NCI-H1436 treated with DMSO at 0.1 percent for 48 hours (cell line): ENCODE measurements around the gene HIBCH.
"Not testable (repeated sequence)": the region's sequence is repeated elsewhere in the genome, so short reads cannot be mapped to it uniquely, and the experiment has no call there.

Experiments used
- DNase-seq: peaks from one replicate; lab custom pipeline; 2025; lab: John Stamatoyannopoulos, UW

The HIBCH gene

GRCh38 chr2:190185380-190185779 lies 134.2 kb downstream of the HIBCH start:
- no peak for DNase-seq

- DNase-seq = no peak
Measured at GRCh38 chr2:190184460-190184859, 135.2 kb downstream of the HIBCH start.

- DNase-seq = no peak
Measured at GRCh38 chr2:190183539-190183938, 136.1 kb downstream of the HIBCH start.

GRCh38 chr2:190182071-190182524 lies 137.5 kb downstream of the HIBCH start:
- no peak for DNase-seq

- no peak for DNase-seq
Measured at GRCh38 chr2:190181123-190181669, 138.4 kb downstream of the HIBCH start.

- DNase-seq = no peak
Measured at GRCh38 chr2:190180313-190181122, 139.1 kb downstream of the HIBCH start.

GRCh38 chr2:190179754-190180312 lies 139.8 kb downstream of the HIBCH start:
- DNase-seq = no peak

- DNase-seq = no peak
Measured at GRCh38 chr2:190178066-190178722, 141.4 kb downstream of the HIBCH start.

- no peak for DNase-seq
Measured at GRCh38 chr2:190177249-190178040, 142.2 kb downstream of the HIBCH start.

GRCh38 chr2:190173392-190173791 lies 146.2 kb downstream of the HIBCH start:
- no peak for DNase-seq

- DNase-seq = no peak
Measured at GRCh38 chr2:190170673-190171072, 149.0 kb downstream of the HIBCH start.

- DNase-seq = no peak
Measured at GRCh38 chr2:190169221-190170072, 150.2 kb downstream of the HIBCH start.

- DNase-seq = no peak
Measured at GRCh38 chr2:190167702-190168101, 151.9 kb downstream of the HIBCH start.

- no peak for DNase-seq
Measured at GRCh38 chr2:190165491-190165890, 154.1 kb downstream of the HIBCH start.

- no peak for DNase-seq
Measured at GRCh38 chr2:190162851-190163250, 156.8 kb downstream of the HIBCH start.

- DNase-seq = no peak
Measured at GRCh38 chr2:190159453-190159852, 160.2 kb downstream of the HIBCH start.

GRCh38 chr2:190158798-190159434 lies 160.7 kb downstream of the HIBCH start:
- DNase-seq = no peak

- DNase-seq = not testable (repeated sequence)
Measured at GRCh38 chr2:190157613-190158528, 161.8 kb downstream of the HIBCH start.

- no peak for DNase-seq
Measured at GRCh38 chr2:190156530-190157212, 163.0 kb downstream of the HIBCH start.
